Measurements from ENCODE around the gene SLC7A14. TPM values are rescaled to one million over a fixed set of nuclear protein-coding genes. Genes with fewer than 3 reads are reported as not detected.

Gene SLC7A14
- total RNA-seq, 1 donor from 2014 or later, result 0.23 TPM

DNA sequence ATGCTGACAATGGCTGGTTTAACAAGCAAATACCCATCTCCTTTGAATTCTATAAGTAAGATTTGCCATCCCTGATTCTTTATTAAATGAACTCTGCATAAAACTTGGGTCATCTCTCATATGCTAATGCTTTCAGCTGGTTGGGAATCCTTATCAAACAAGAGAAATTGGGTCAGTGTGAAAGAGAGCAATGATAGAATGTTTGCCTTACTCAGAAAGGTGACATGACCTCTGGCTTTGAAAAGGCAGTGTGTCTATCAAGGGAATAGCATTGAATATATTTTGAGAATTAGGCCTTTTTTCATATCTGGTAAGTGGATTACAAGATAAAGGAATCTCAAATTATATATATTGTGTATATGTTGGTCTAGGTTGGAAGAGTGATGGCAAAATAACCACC is 8.7 kb upstream of the SLC7A14 start:
- FAIRE-seq, result no peak
- peaks cover 3% of the 10 kb centered on the region for H3K4me1 Mint-ChIP-seq (ENCODE audit: low read depth, unreplicated experiment)
- no peaks in the 10 kb centered on the region for H3K79me2 ChIP-seq (ENCODE audit: insufficient read depth, low read length)

DNA sequence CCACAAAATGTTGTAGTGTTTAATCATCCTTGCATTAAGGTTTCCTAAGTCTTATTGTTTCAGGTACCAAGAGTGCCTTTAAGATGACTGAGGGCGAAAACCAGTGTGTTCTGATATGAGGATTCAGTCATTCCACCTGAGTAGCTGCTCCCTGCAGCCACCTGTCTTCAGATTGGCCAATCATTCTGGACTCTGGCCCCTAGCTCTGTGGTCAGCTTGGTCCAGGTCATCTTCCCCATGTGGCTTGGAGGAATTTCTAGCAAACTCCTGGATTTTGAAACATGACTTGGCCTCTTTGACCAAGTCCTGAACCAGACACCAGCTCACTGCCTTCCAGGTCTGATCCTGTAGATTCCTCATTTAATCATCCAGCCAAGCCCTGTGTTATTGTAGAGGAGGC is 7.8 kb upstream of the SLC7A14 start:
- Mint-ChIP-seq H3K4me1 (ENCODE audit: low read depth, unreplicated experiment) (peaks cover 3% of the 10 kb centered on the region), H3K36me3 (ENCODE audit: low read depth, unreplicated experiment) (no peaks in the 10 kb centered on the region), H3K4me3 (ENCODE audit: unreplicated experiment) (no peak overlapping the region), H3K9me3 (ENCODE audit: unreplicated experiment) (no peaks in the 10 kb centered on the region), H3K27me3 (ENCODE audit: low read depth, unreplicated experiment) (peaks cover 12% of the 10 kb centered on the region), H3K27ac (ENCODE audit: unreplicated experiment) (no peak overlapping the region)
- Histone ChIP-seq H3K4me3 (ENCODE audit: insufficient read depth, low read depth, low read length) (no peak overlapping the region), H3K79me2 (ENCODE audit: insufficient read depth, low read length) (no peaks in the 10 kb centered on the region), H2AFZ (ENCODE audit: low read depth, low read length) (no peak overlapping the region), H3K9me3 (ENCODE audit: insufficient read depth, low read depth, low read length) (no peaks in the 10 kb centered on the region), H3K36me3 (ENCODE audit: insufficient read depth, low read length) (no peaks in the 10 kb centered on the region), H3K27me3 (ENCODE audit: insufficient read depth, low read length) (peaks cover 12% of the 10 kb centered on the region), H3K9ac (ENCODE audit: low read length) (no peak overlapping the region), H3K4me1 (ENCODE audit: insufficient read depth, low read length) (no peaks in the 10 kb centered on the region), H3K27ac (ENCODE audit: low read depth, low read length) (no peak overlapping the region), H3K4me2 (ENCODE audit: low read length) (no peak overlapping the region), H4K20me1 (ENCODE audit: insufficient read depth, low read length) (no peaks in the 10 kb centered on the region)
- TF ChIP-seq EZH2 (IDR thresholded peaks at IDR 0.05; ENCODE audit: insufficient read depth, low read length), result no peak
- TF ChIP-seq CTCF (IDR thresholded peaks at IDR 0.05; ENCODE audit: insufficient read depth, low read depth, low read length), result no peak
- no peak for DNase-seq (ENCODE audit: low read depth)
- no peak for FAIRE-seq

More for the DNA sequence above, 8.7 kb upstream of the SLC7A14 start:
- no peak for TF ChIP-seq CTCF (IDR thresholded peaks at IDR 0.05; ENCODE audit: insufficient read depth, low read depth, low read length)
- no peak for TF ChIP-seq EZH2 (IDR thresholded peaks at IDR 0.05; ENCODE audit: insufficient read depth, low read length)
- Mint-ChIP-seq H3K27me3 (ENCODE audit: low read depth, unreplicated experiment) (peaks cover 4% of the 10 kb centered on the region), H3K27ac (ENCODE audit: unreplicated experiment) (no peak overlapping the region), H3K9me3 (ENCODE audit: unreplicated experiment) (no peaks in the 10 kb centered on the region), H3K4me3 (ENCODE audit: unreplicated experiment) (no peak overlapping the region), H3K36me3 (ENCODE audit: low read depth, unreplicated experiment) (no peaks in the 10 kb centered on the region)
- no peak overlapping the region for H3K9ac ChIP-seq (ENCODE audit: low read length)
- no peaks in the 10 kb centered on the region for H3K4me1 ChIP-seq (ENCODE audit: insufficient read depth, low read length)
- H3K9me3 ChIP-seq (ENCODE audit: insufficient read depth, low read depth, low read length), result no peaks in the 10 kb centered on the region
- no peak overlapping the region for H3K4me3 ChIP-seq (ENCODE audit: insufficient read depth, low read depth, low read length)
- DNase-seq (ENCODE audit: low read depth), result no peak
- no peaks in the 10 kb centered on the region for H4K20me1 ChIP-seq (ENCODE audit: insufficient read depth, low read length)
- H3K27me3 ChIP-seq (ENCODE audit: insufficient read depth, low read length), result peaks cover 9% of the 10 kb centered on the region
- H3K36me3 ChIP-seq (ENCODE audit: insufficient read depth, low read length), result no peaks in the 10 kb centered on the region
- H2AFZ ChIP-seq (ENCODE audit: low read depth, low read length), result no peak overlapping the region
- no peak overlapping the region for H3K4me2 ChIP-seq (ENCODE audit: low read length)
- no peak overlapping the region for H3K27ac ChIP-seq (ENCODE audit: low read depth, low read length)

GRCh38 chr3:170589113-170589512 is 3.2 kb upstream of the SLC7A14 start:
- no peaks in the 10 kb centered on the region for H3K79me2 ChIP-seq (ENCODE audit: insufficient read depth, low read length)
- no peak overlapping the region for H2AFZ ChIP-seq (ENCODE audit: low read depth, low read length)
- no peak overlapping the region for H3K4me2 ChIP-seq (ENCODE audit: low read length)
- no peak for TF ChIP-seq CTCF (IDR thresholded peaks at IDR 0.05; ENCODE audit: insufficient read depth, low read depth, low read length)
- no peak for TF ChIP-seq EZH2 (IDR thresholded peaks at IDR 0.05; ENCODE audit: insufficient read depth, low read length)
- DNase-seq (ENCODE audit: low read depth), result peak; percentile 3
- H3K36me3 ChIP-seq (ENCODE audit: insufficient read depth, low read length), result no peaks in the 10 kb centered on the region
- no peak overlapping the region for H3K9ac ChIP-seq (ENCODE audit: low read length)
- FAIRE-seq, result peak; percentile 41
- H3K27me3 ChIP-seq (ENCODE audit: insufficient read depth, low read length), result peaks cover 42% of the 10 kb centered on the region
- no peak overlapping the region for H3K27ac Mint-ChIP-seq (ENCODE audit: unreplicated experiment)
- H3K27me3 Mint-ChIP-seq (ENCODE audit: low read depth, unreplicated experiment), result peaks cover 46% of the 10 kb centered on the region
- H3K27ac ChIP-seq (ENCODE audit: low read depth, low read length), result no peak overlapping the region
- H3K4me3 Mint-ChIP-seq (ENCODE audit: unreplicated experiment), result no peak overlapping the region
- H3K9me3 ChIP-seq (ENCODE audit: insufficient read depth, low read depth, low read length), result no peaks in the 10 kb centered on the region
- H3K4me3 ChIP-seq (ENCODE audit: insufficient read depth, low read depth, low read length), result no peak overlapping the region
- H3K4me1 Mint-ChIP-seq (ENCODE audit: low read depth, unreplicated experiment), result no peaks in the 10 kb centered on the region
- H3K36me3 Mint-ChIP-seq (ENCODE audit: low read depth, unreplicated experiment), result no peaks in the 10 kb centered on the region
- no peaks in the 10 kb centered on the region for H4K20me1 ChIP-seq (ENCODE audit: insufficient read depth, low read length)
- no peaks in the 10 kb centered on the region for H3K9me3 Mint-ChIP-seq (ENCODE audit: unreplicated experiment)
- peaks cover 5% of the 10 kb centered on the region for H3K4me1 ChIP-seq (ENCODE audit: insufficient read depth, low read length)
